ENCODE data around the gene TMED10. TPM values are rescaled to one million over a fixed set of nuclear protein-coding genes. Genes with fewer than 3 reads are reported as not detected.
"Not testable (repeated sequence)": the region's sequence is repeated elsewhere in the genome, so short reads cannot be mapped to it uniquely, and the experiment has no call there.

TMED10 gene
- total and polyA plus RNA-seq, 2 donors = 231 to 242 TPM

- whole genome bisulfite sequencing = 38% methylated on average over 3 of the region's 3 CpGs
- H3K4me1 ChIP-seq (ENCODE audit: insufficient read depth) = no peaks in the 10 kb centered on the region
- no peak for DNase-seq (ENCODE audit: extremely low spot score)
- H3K27ac ChIP-seq (ENCODE audit: low read depth) = no peak overlapping the region
- no peak overlapping the region for H3K4me3 ChIP-seq (ENCODE audit: low read depth, low read length)
- no peaks in the 10 kb centered on the region for H3K36me3 ChIP-seq (ENCODE audit: insufficient read depth)
Observed at GRCh38 chr14:75184492-75184891, 8.1 kb upstream of the TMED10 start.

GRCh38 chr14:75184039-75184438 lies 7.6 kb upstream of the TMED10 start:
- Histone ChIP-seq H3K4me3 (ENCODE audit: low read depth, low read length) (no peak overlapping the region), H3K27ac (ENCODE audit: low read depth) (no peak overlapping the region), H3K4me1 (ENCODE audit: insufficient read depth) (no peaks in the 10 kb centered on the region), H3K36me3 (ENCODE audit: insufficient read depth) (no peaks in the 10 kb centered on the region)
- WGBS = 78% methylated on average over 3 of the region's 3 CpGs
- DNase-seq (ENCODE audit: extremely low spot score) = no peak

- DNase-seq (ENCODE audit: extremely low spot score) = no peak
- H3K36me3 ChIP-seq (ENCODE audit: insufficient read depth) = no peaks in the 10 kb centered on the region
- H3K4me1 ChIP-seq (ENCODE audit: insufficient read depth) = no peaks in the 10 kb centered on the region
- H3K4me3 ChIP-seq (ENCODE audit: low read depth, low read length) = no peak overlapping the region
- 63% methylated on average over 1 of the region's 1 CpG for WGBS
- H3K27ac ChIP-seq (ENCODE audit: low read depth) = no peak overlapping the region
Observed at GRCh38 chr14:75183225-75183624, 6.8 kb upstream of the TMED10 start.

GRCh38 chr14:75182821-75183220 lies 6.4 kb upstream of the TMED10 start:
- no peak overlapping the region for H3K4me3 ChIP-seq (ENCODE audit: low read depth, low read length)
- DNase-seq (ENCODE audit: extremely low spot score) = no peak
- H3K4me1 ChIP-seq (ENCODE audit: insufficient read depth) = no peaks in the 10 kb centered on the region
- no peak overlapping the region for H3K27ac ChIP-seq (ENCODE audit: low read depth)
- no peaks in the 10 kb centered on the region for H3K36me3 ChIP-seq (ENCODE audit: insufficient read depth)
- WGBS = 36% methylated on average over 1 of the region's 1 CpG

- H3K4me3 ChIP-seq (ENCODE audit: low read depth, low read length); H3K4me1 ChIP-seq (ENCODE audit: insufficient read depth); H3K27ac ChIP-seq (ENCODE audit: low read depth); DNase-seq (ENCODE audit: extremely low spot score); H3K36me3 ChIP-seq (ENCODE audit: insufficient read depth): not testable (repeated sequence)
- whole genome bisulfite sequencing = 92% methylated on average over 11 of the region's 11 CpGs
Observed at GRCh38 chr14:75182163-75182562, 5.8 kb upstream of the TMED10 start.

GRCh38 chr14:75181293-75182062 lies 5.1 kb upstream of the TMED10 start:
- no peak for DNase-seq (ENCODE audit: extremely low spot score)
- Histone ChIP-seq H3K4me1 (ENCODE audit: insufficient read depth) (no peaks in the 10 kb centered on the region), H3K27ac (ENCODE audit: low read depth) (no peak overlapping the region), H3K4me3 (ENCODE audit: low read depth, low read length) (no peak overlapping the region), H3K36me3 (ENCODE audit: insufficient read depth) (no peaks in the 10 kb centered on the region)
- 90% methylated on average over 1 of the region's 1 CpG for WGBS

- Histone ChIP-seq H3K4me1 (ENCODE audit: insufficient read depth) (peaks cover 2% of the 10 kb centered on the region), H3K36me3 (ENCODE audit: insufficient read depth) (no peaks in the 10 kb centered on the region), H3K4me3 (ENCODE audit: low read depth, low read length) (peak overlapping the region; percentile 72), H3K27ac (ENCODE audit: low read depth) (peak overlapping the region; percentile 97)
- DNase-seq (ENCODE audit: extremely low spot score) = no peak
- 7% methylated on average over 10 of the region's 10 CpGs for WGBS
Observed at GRCh38 chr14:75175677-75176141, 703 bp downstream of the TMED10 start.

GRCh38 chr14:75174066-75174465 lies 2.3 kb downstream of the TMED10 start:
- peaks cover 2% of the 10 kb centered on the region for H3K4me1 ChIP-seq (ENCODE audit: insufficient read depth)
- no peak for DNase-seq (ENCODE audit: extremely low spot score)
- no peak overlapping the region for H3K27ac ChIP-seq (ENCODE audit: low read depth)
- H3K36me3 ChIP-seq (ENCODE audit: insufficient read depth) = no peaks in the 10 kb centered on the region
- no peak overlapping the region for H3K4me3 ChIP-seq (ENCODE audit: low read depth, low read length)
- 59% methylated on average over 2 of the region's 2 CpGs for WGBS

- Histone ChIP-seq H3K4me1 (ENCODE audit: insufficient read depth) (peaks cover 2% of the 10 kb centered on the region), H3K36me3 (ENCODE audit: insufficient read depth) (no peaks in the 10 kb centered on the region), H3K4me3 (ENCODE audit: low read depth, low read length) (no peak overlapping the region), H3K27ac (ENCODE audit: low read depth) (no peak overlapping the region)
- WGBS = 63% methylated on average over 4 of the region's 4 CpGs
- no peak for DNase-seq (ENCODE audit: extremely low spot score)
Observed at GRCh38 chr14:75170772-75171171, 5.6 kb downstream of the TMED10 start.

GRCh38 chr14:75168586-75169335 lies 7.7 kb downstream of the TMED10 start:
- Histone ChIP-seq H3K4me1 (ENCODE audit: insufficient read depth) (peaks cover 2% of the 10 kb centered on the region), H3K36me3 (ENCODE audit: insufficient read depth) (no peaks in the 10 kb centered on the region), H3K4me3 (ENCODE audit: low read depth, low read length) (no peak overlapping the region), H3K27ac (ENCODE audit: low read depth) (no peak overlapping the region)
- no peak for DNase-seq (ENCODE audit: extremely low spot score)
- 69% methylated on average over 3 of the region's 3 CpGs for WGBS

GRCh38 chr14:75167325-75167724 lies 9.1 kb downstream of the TMED10 start:
- no peak overlapping the region for H3K27ac ChIP-seq (ENCODE audit: low read depth)
- H3K36me3 ChIP-seq (ENCODE audit: insufficient read depth) = no peaks in the 10 kb centered on the region
- no peak overlapping the region for H3K4me3 ChIP-seq (ENCODE audit: low read depth, low read length)
- peaks cover 2% of the 10 kb centered on the region for H3K4me1 ChIP-seq (ENCODE audit: insufficient read depth)
- WGBS = 91% methylated on average over 2 of the region's 2 CpGs
- DNase-seq (ENCODE audit: extremely low spot score) = no peak

- H3K27ac ChIP-seq (ENCODE audit: low read depth) = no peak overlapping the region
- DNase-seq (ENCODE audit: extremely low spot score) = no peak
- no peaks in the 10 kb centered on the region for H3K4me1 ChIP-seq (ENCODE audit: insufficient read depth)
- no peak overlapping the region for H3K4me3 ChIP-seq (ENCODE audit: low read depth, low read length)
- 58% methylated on average over 8 of the region's 8 CpGs for WGBS
- no peaks in the 10 kb centered on the region for H3K36me3 ChIP-seq (ENCODE audit: insufficient read depth)
Observed at GRCh38 chr14:75165586-75166391, 10.6 kb downstream of the TMED10 start.

GRCh38 chr14:75164809-75165208 lies 11.6 kb downstream of the TMED10 start:
- H3K36me3 ChIP-seq (ENCODE audit: insufficient read depth) = no peaks in the 10 kb centered on the region
- no peak for DNase-seq (ENCODE audit: extremely low spot score)
- H3K4me1 ChIP-seq (ENCODE audit: insufficient read depth) = no peaks in the 10 kb centered on the region
- no peak overlapping the region for H3K27ac ChIP-seq (ENCODE audit: low read depth)
- H3K4me3 ChIP-seq (ENCODE audit: low read depth, low read length) = no peak overlapping the region
- WGBS = 39% methylated on average over 1 of the region's 1 CpG
